NB4 (cell line): ENCODE results near the gene CTCF.

Source experiments
- CTCF ChIP-seq: IDR thresholded peaks from one replicate; pipeline ENCODE4 v1.5.1; 2012; ENCODE audit warnings: low read depth, low read length
- POLR2A ChIP-seq: IDR thresholded peaks from 2 replicates; pipeline ENCODE4 v1.6.1; 2011; ENCODE audit warnings: mild to moderate bottlenecking; ENCODE audit not compliant: insufficient read length; ENCODE audit errors: extremely low read depth

GRCh38 chr16:67613808-67614207, 51.5 kb downstream of the CTCF start:
- TF ChIP-seq CTCF (peak; percentile 46), POLR2A (no peak)
